HG03442 (cell line): Measurements from ENCODE around the gene FCRL2.

Source experiments
- ATAC-seq: cut with Tn5 transposase; IDR thresholded peaks from one replicate; pipeline ENCODE4 v1.9.1; 2021; ENCODE audit warnings: mild to moderate bottlenecking, moderate library complexity; ENCODE audit not compliant: unreplicated experiment

Gene FCRL2

GRCh38 chr1:157776971-157777391, at the start of gene FCRL2:
Gene FCRL2, minus strand, starts transcription at chr1:157777132. Its CDS starts 59 bp downstream, at chr1:157777073.
- peak; percentile 63 for ATAC-seq

- no peak for ATAC-seq
Observed at GRCh38 chr1:157820299-157820698, 43.4 kb upstream of the FCRL2 start.

DNA sequence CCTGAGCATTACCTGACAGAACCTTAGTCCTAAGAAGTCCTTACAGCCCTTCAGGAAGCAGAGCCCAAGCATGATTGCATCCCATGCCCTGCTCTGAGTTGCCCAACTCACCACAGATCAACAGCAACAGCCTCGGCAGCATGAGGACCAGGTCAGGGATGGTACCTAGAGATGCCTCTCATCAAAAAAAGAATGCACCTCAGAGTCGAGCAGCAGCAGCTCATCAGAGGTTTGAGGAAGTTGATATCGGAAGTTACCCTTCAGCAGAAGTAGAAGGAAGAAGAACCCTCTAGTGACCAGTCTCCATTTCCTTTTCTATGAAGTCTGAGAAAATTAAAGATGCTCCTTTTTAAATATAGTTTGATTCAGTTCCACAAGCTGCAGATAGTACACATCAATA, 43.0 kb upstream of the FCRL2 start, which contains the start of gene FCRL1:
Gene FCRL1 (minus strand): TSS at position 225 of the 400 bp plus-strand sequence. CDS start 83 bp downstream, at position 142.
- ATAC-seq, result no peak

- ATAC-seq, result no peak
Observed at GRCh38 chr1:157819215-157819614, 42.3 kb upstream of the FCRL2 start.

DNA sequence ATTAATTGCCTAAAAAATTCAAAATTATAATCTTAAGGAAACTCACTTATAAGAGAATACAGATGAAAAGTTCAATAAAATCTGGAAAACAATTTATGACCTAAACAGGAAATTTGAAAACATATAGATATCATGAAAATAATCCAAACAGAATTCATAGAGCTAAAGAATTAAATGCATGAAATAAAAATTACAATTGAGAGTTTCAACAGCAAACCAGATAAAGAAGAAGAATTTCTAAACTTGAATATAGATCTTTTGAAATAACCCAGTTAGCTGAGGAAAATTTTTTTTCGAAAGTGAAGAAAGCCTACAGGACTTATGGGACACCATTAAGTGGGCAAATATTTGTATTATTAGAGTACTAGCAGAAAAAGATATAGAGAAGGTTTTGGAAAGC, 36.3 kb upstream of the FCRL2 start:
- no peak for ATAC-seq

- peak; percentile 85 for ATAC-seq
Observed at GRCh38 chr1:157806431-157807149, 29.7 kb upstream of the FCRL2 start.

GRCh38 chr1:157803851-157804250, 26.9 kb upstream of the FCRL2 start:
- ATAC-seq, result no peak

GRCh38 chr1:157799996-157800395, 23.1 kb upstream of the FCRL2 start:
- ATAC-seq, result no peak

GRCh38 chr1:157798211-157798610, 21.3 kb upstream of the FCRL2 start:
- peak; percentile 57 for ATAC-seq

- no peak for ATAC-seq
Observed at GRCh38 chr1:157785248-157785647, 8.3 kb upstream of the FCRL2 start.

DNA sequence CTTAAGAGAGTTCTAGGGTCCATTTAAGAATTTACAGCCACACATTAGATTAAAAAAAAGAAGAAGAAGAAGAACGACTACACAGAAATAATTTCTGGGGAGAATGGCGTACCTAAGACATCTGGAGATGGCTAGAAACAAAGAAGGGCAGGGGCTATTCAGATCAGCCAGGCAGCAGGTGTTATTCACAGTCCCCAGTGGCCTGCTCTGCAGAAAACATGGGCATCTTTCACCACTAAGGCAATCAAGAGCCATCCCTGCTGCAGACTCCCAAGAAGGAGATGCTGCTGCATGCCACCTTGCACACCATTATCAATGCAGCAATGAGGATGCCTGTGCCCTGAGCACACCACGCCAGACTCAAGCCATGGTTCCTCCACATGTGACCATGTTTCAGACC, 7.9 kb upstream of the FCRL2 start:
- ATAC-seq, result no peak

DNA sequence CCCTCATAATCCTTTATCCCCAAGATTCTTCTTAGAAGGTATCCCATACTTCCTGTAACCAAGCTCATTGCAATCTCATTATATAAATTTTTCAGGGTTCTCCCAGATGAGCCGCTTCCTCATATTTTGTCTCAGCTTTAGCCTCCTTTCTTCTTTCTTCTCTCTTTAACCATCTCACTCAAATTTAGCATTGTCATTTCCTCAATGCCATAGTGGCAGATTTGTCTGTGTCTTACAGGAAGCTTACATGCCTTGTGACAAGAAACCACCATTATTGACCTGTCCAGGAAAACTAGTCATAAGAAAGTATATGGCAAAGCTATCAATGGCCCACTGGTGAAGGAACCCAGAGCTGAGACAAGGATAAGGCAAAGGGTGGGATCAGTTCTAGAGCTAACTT, 6.0 kb upstream of the FCRL2 start:
- ATAC-seq, result no peak

DNA sequence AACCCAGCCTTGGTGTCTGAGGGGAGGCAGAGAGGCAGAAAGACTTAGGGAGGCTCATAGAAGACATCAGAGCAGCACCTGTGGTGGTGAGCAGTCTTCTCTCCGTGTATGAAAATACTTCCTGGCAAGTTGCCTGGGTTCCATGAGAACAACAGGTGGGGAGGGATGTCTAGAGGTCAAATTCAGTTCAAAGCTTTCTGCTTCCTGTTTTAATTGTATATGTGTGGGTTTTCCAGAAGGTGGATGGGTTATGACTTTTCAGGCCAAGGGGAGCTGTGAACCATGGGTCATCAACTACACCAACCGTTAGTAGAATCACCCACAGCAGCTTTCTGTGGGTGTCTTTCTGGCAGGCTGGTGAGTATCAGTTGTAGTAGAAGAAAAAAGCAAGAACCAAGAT, 4.1 kb upstream of the FCRL2 start:
- peak; percentile 57 for ATAC-seq

- ATAC-seq, result no peak
Observed at GRCh38 chr1:157775101-157775870, 1.6 kb downstream of the FCRL2 start.

- no peak for ATAC-seq
Observed at GRCh38 chr1:157774412-157774811, 2.5 kb downstream of the FCRL2 start.

GRCh38 chr1:157773493-157774350, 3.2 kb downstream of the FCRL2 start:
- ATAC-seq, result peak; percentile 58

- ATAC-seq, result no peak
Observed at GRCh38 chr1:157771661-157772425, 5.1 kb downstream of the FCRL2 start.

- ATAC-seq, result no peak
Observed at GRCh38 chr1:157770442-157771043, 6.4 kb downstream of the FCRL2 start.

GRCh38 chr1:157766792-157767191, 10.1 kb downstream of the FCRL2 start:
- ATAC-seq, result no peak

DNA sequence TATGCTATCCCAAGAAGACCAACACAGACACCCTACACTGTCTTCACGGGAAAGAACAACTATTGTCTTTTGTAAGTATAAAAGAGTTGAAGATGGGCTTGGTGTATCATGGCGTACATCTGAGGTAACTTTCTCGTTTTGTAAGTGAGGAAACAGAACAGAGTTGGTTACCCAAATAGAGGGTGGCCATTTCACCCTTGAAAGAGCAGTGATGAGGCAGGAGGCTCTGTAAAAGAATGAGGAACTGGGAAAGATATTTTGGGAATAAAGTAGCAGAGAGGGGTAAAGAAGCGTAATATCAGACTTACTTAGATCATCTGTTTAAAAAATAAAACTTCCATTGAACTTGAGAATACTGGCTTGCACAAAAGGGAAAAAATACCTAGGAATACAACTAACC, 18.9 kb downstream of the FCRL2 start:
- no peak for ATAC-seq
